Neural progenitor cell (in vitro differentiated cells): ENCODE results near the gene CBLB. TPM values are rescaled to one million over a fixed set of nuclear protein-coding genes. Genes with fewer than 3 reads are reported as not detected.

Experiments
- DNase-seq: peaks from one replicate; pipeline ENCODE4 v3.0.0-alpha.2; 2016; ENCODE audit warnings: low spot score
- H2AFZ ChIP-seq: fragments of 200-600 bp; sonication (generic); replicated peaks from 2 replicates; pipeline ENCODE4 v1.6.1; 2016; ENCODE audit warnings: antibody characterized with exemption
- H3F3A ChIP-seq: fragments of 200-600 bp; sonication (generic); 2 replicates; pipeline ENCODE4 v1.6.1; 2016; ENCODE audit warnings: antibody characterized with exemption, low read depth
- H3K27ac ChIP-seq: fragments of 200-600 bp; sonication (generic); 2 replicates; pipeline ENCODE4 v1.5.1; 2016; ENCODE audit warnings: mild to moderate bottlenecking
- H3K27me3 ChIP-seq: fragments of 200-600 bp; sonication (generic); 2 replicates; pipeline ENCODE4 v1.6.1; 2016; ENCODE audit warnings: mild to moderate bottlenecking, moderate library complexity
- H3K36me3 ChIP-seq: fragments of 200-600 bp; sonication (generic); 2 replicates; pipeline ENCODE4 v1.5.1; 2016
- H3K4me1 ChIP-seq: fragments of 200-600 bp; sonication (generic); 2 replicates; pipeline ENCODE4 v1.6.1; 2016; ENCODE audit warnings: mixed run types
- H3K4me2 ChIP-seq: fragments of 200-600 bp; sonication (generic); 2 replicates; pipeline ENCODE4 v1.6.1; 2016
- H3K4me3 ChIP-seq: fragments of 200-600 bp; sonication (generic); 2 replicates; pipeline ENCODE4 v1.5.1; 2016
- H3K79me2 ChIP-seq: fragments of 200-600 bp; sonication (generic); 2 replicates; pipeline ENCODE4 v1.6.1; 2016; ENCODE audit warnings: low read depth
- H3K9ac ChIP-seq: fragments of 200-600 bp; sonication (generic); 2 replicates; pipeline ENCODE4 v1.6.1; 2016
- H3K9me3 ChIP-seq: fragments of 200-600 bp; sonication (generic); 2 replicates; pipeline ENCODE4 v1.5.1; 2016; ENCODE audit warnings: low read depth
- H4K20me1 ChIP-seq: fragments of 200-600 bp; sonication (generic); 2 replicates; pipeline ENCODE4 v1.6.1; 2016; ENCODE audit warnings: low read depth
- H3K27ac Mint-ChIP-seq: 3 replicates; pipeline ENCODE4 v1.8.0; 2021; ENCODE audit warnings: mixed read lengths
- H3K27me3 Mint-ChIP-seq: 2 replicates; pipeline ENCODE4 v1.8.0; 2022; ENCODE audit warnings: low read depth, mild to moderate bottlenecking, inconsistent platforms, moderate library complexity, mixed read lengths; ENCODE audit not compliant: insufficient read depth
- H3K36me3 Mint-ChIP-seq: 3 replicates; pipeline ENCODE4 v1.8.0; 2021; ENCODE audit warnings: mixed read lengths
- H3K4me1 Mint-ChIP-seq: 3 replicates; pipeline ENCODE4 v1.8.0; 2021; ENCODE audit warnings: mixed read lengths
- H3K4me3 Mint-ChIP-seq: 3 replicates; pipeline ENCODE4 v1.8.0; 2021; ENCODE audit warnings: mild to moderate bottlenecking, moderate library complexity, mixed read lengths
- H3K9me3 Mint-ChIP-seq: 3 replicates; pipeline ENCODE4 v1.8.0; 2020; ENCODE audit warnings: mixed read lengths
- CTCF ChIP-seq: fragments of 200-600 bp; sonication (generic); IDR thresholded peaks from 2 replicates; pipeline ENCODE4 v1.5.1; 2017; ENCODE audit warnings: antibody characterized with exemption, mild to moderate bottlenecking
- EZH2 ChIP-seq: fragments of 200-600 bp; sonication (generic); IDR thresholded peaks from 2 replicates; pipeline ENCODE4 v1.6.1; 2017; ENCODE audit warnings: antibody characterized with exemption, mild to moderate bottlenecking, moderate library complexity
- EZH2phosphoT487 ChIP-seq: fragments of 200-600 bp; sonication (generic); IDR thresholded peaks from 2 replicates; pipeline ENCODE4 v1.6.1; 2017; ENCODE audit warnings: antibody characterized with exemption
- total RNA-seq: library from RNA; depleted of rRNA; stranded (reverse); fragments of >200 nt; gene quantifications from 2 replicates; pipeline ENCODE4 v1.2.3, GENCODE V29; 2015; ENCODE audit warnings: low replicate concordance

Gene CBLB
- total RNA-seq, 1 donor from 2014 or later, result 105 TPM

- Mint-ChIP-seq H3K27ac (no peak overlapping the region), H3K36me3 (peaks cover 36% of the 10 kb centered on the region), H3K4me1 (no peaks in the 10 kb centered on the region), H3K4me3 (no peak overlapping the region), H3K9me3 (no peaks in the 10 kb centered on the region), H3K27me3 (no peaks in the 10 kb centered on the region)
- TF ChIP-seq CTCF, result no peak
- TF ChIP-seq EZH2, result no peak
- no peak for TF ChIP-seq EZH2phosphoT487
- no peak overlapping the region for H3K4me3 ChIP-seq
- H4K20me1 ChIP-seq, result peaks cover 31% of the 10 kb centered on the region
- peaks cover 25% of the 10 kb centered on the region for H3K36me3 ChIP-seq
- no peaks in the 10 kb centered on the region for H3F3A ChIP-seq
- no peak for DNase-seq
- H2AFZ ChIP-seq, result no peak overlapping the region
- H3K4me2 ChIP-seq, result no peak overlapping the region
- no peaks in the 10 kb centered on the region for H3K4me1 ChIP-seq
- H3K9ac ChIP-seq, result no peak overlapping the region
- peaks cover 98% of the 10 kb centered on the region for H3K79me2 ChIP-seq
- H3K27me3 ChIP-seq, result no peaks in the 10 kb centered on the region
- no peaks in the 10 kb centered on the region for H3K9me3 ChIP-seq
- H3K27ac ChIP-seq, result no peak overlapping the region
Measured at GRCh38 chr3:105857601-105858000, 11.2 kb downstream of the CBLB start.

- no peaks in the 10 kb centered on the region for H3K4me1 ChIP-seq
- no peak overlapping the region for H2AFZ ChIP-seq
- no peak overlapping the region for H3K27ac ChIP-seq
- H3K27me3 Mint-ChIP-seq, result no peaks in the 10 kb centered on the region
- H3K79me2 ChIP-seq, result peaks cover 88% of the 10 kb centered on the region
- H3K9ac ChIP-seq, result no peak overlapping the region
- H3K9me3 Mint-ChIP-seq, result no peaks in the 10 kb centered on the region
- no peaks in the 10 kb centered on the region for H3F3A ChIP-seq
- no peak overlapping the region for H3K4me3 Mint-ChIP-seq
- no peak overlapping the region for H3K4me2 ChIP-seq
- H3K36me3 ChIP-seq, result peaks cover 25% of the 10 kb centered on the region
- H3K4me3 ChIP-seq, result no peak overlapping the region
- peaks cover 38% of the 10 kb centered on the region for H3K36me3 Mint-ChIP-seq
- H3K27me3 ChIP-seq, result no peaks in the 10 kb centered on the region
- H4K20me1 ChIP-seq, result peaks cover 21% of the 10 kb centered on the region
- H3K9me3 ChIP-seq, result no peaks in the 10 kb centered on the region
- no peak overlapping the region for H3K27ac Mint-ChIP-seq
- no peak for DNase-seq
- TF ChIP-seq EZH2 (no peak), CTCF (no peak)
- H3K4me1 Mint-ChIP-seq, result no peaks in the 10 kb centered on the region
Measured at GRCh38 chr3:105856605-105857004, 12.2 kb downstream of the CBLB start.

GRCh38 chr3:105853801-105854432 lies 14.9 kb downstream of the CBLB start:
- H4K20me1 ChIP-seq, result peaks cover 33% of the 10 kb centered on the region
- H2AFZ ChIP-seq, result no peak overlapping the region
- peaks cover 42% of the 10 kb centered on the region for H3K36me3 Mint-ChIP-seq
- H3K4me1 ChIP-seq, result no peaks in the 10 kb centered on the region
- no peaks in the 10 kb centered on the region for H3K9me3 Mint-ChIP-seq
- H3K79me2 ChIP-seq, result peaks cover 69% of the 10 kb centered on the region
- H3K4me1 Mint-ChIP-seq, result no peaks in the 10 kb centered on the region
- no peaks in the 10 kb centered on the region for H3K27me3 Mint-ChIP-seq
- no peak overlapping the region for H3K4me3 ChIP-seq
- no peaks in the 10 kb centered on the region for H3F3A ChIP-seq
- no peak for DNase-seq
- no peaks in the 10 kb centered on the region for H3K9me3 ChIP-seq
- H3K4me3 Mint-ChIP-seq, result no peak overlapping the region
- H3K36me3 ChIP-seq, result peaks cover 21% of the 10 kb centered on the region
- H3K4me2 ChIP-seq, result no peak overlapping the region
- no peak overlapping the region for H3K27ac ChIP-seq
- TF ChIP-seq EZH2 (no peak), EZH2phosphoT487 (no peak), CTCF (no peak)
- no peaks in the 10 kb centered on the region for H3K27me3 ChIP-seq
- no peak overlapping the region for H3K27ac Mint-ChIP-seq
- no peak overlapping the region for H3K9ac ChIP-seq
